Activated CD8-positive, alpha-beta memory T cell treated with anti-CD3 and anti-CD28 coated beads, Interleukin-2, amount 10 ng/mL, durations not matched to agents 7 days and 5 days (primary cell): Measurements from ENCODE around the gene METTL21C. TPM values are rescaled to one million over a fixed set of nuclear protein-coding genes. Genes with fewer than 3 reads are reported as not detected.

ENCODE experiments used
- ATAC-seq: fragments of 150-1000 bp; cut with Tn5 transposase; one replicate; pipeline ENCODE4 v1.10.0; 2021; ENCODE audit warnings: moderate library complexity
- CTCF ChIA-PET: fragments of 350-600 bp; sonication (Branson Sonifier 250); formaldehyde crosslinking; loops from one replicate; lab custom pipeline; 2021; ENCODE audit warnings: antibody characterized with exemption; lab: Charles Lee
- DNase-seq: peaks from one replicate; pipeline ENCODE4 v3.0.0-alpha.2; 2020
- H3K27ac Mint-ChIP-seq: one replicate; pipeline ENCODE4 v1.8.0; 2021; ENCODE audit warnings: mild to moderate bottlenecking, mixed read lengths
- H3K27me3 Mint-ChIP-seq: one replicate; pipeline ENCODE4 v1.8.0; 2021; ENCODE audit warnings: mixed read lengths
- H3K36me3 Mint-ChIP-seq: one replicate; pipeline ENCODE4 v1.8.0; 2021; ENCODE audit warnings: mild to moderate bottlenecking, mixed read lengths
- H3K4me1 Mint-ChIP-seq: one replicate; pipeline ENCODE4 v1.8.0; 2021; ENCODE audit warnings: mixed read lengths
- H3K4me3 Mint-ChIP-seq: one replicate; pipeline ENCODE4 v1.8.0; 2021; ENCODE audit warnings: mild to moderate bottlenecking, moderate library complexity, mixed read lengths
- H3K9me3 Mint-ChIP-seq: one replicate; pipeline ENCODE4 v1.8.0; 2022; ENCODE audit warnings: low read depth, mixed read lengths
- total RNA-seq, 2 experiments: library from RNA; stranded (reverse); gene quantifications; one replicate each; pipeline ENCODE4 v1.2.3, GENCODE V29; 2021

METTL21C gene
- total RNA-seq, 2 experiments from 2014 or later = not detected

GRCh38 chr13:102704238-102705058 lies 9.6 kb upstream of the METTL21C start:
- Mint-ChIP-seq H3K36me3 (no peaks in the 10 kb centered on the region), H3K4me3 (no peak overlapping the region), H3K9me3 (no peaks in the 10 kb centered on the region), H3K27me3 (peaks cover 22% of the 10 kb centered on the region), H3K4me1 (no peaks in the 10 kb centered on the region), H3K27ac (no peak overlapping the region)
- no peak for ATAC-seq
- DNase-seq = no peak
- CTCF ChIA-PET = interaction anchor here (1.1 kb wide), 1 partner anchor 12 kb away, joined by 4 read pairs; no protein-coding TSS in a partner anchor

- Mint-ChIP-seq H3K36me3 (no peaks in the 10 kb centered on the region), H3K4me1 (no peaks in the 10 kb centered on the region), H3K9me3 (no peaks in the 10 kb centered on the region), H3K4me3 (no peak overlapping the region), H3K27ac (no peak overlapping the region), H3K27me3 (peaks cover 20% of the 10 kb centered on the region)
- DNase-seq (no peak), ATAC-seq (no peak)
- CTCF ChIA-PET = interaction anchor here (1.1 kb wide), 1 partner anchor 12 kb away, joined by 4 read pairs; no protein-coding TSS in a partner anchor
Observed at GRCh38 chr13:102703726-102704035, 8.8 kb upstream of the METTL21C start.

GRCh38 chr13:102702965-102703725 lies 8.3 kb upstream of the METTL21C start:
- no peak overlapping the region for H3K4me3 Mint-ChIP-seq
- H3K27ac Mint-ChIP-seq = no peak overlapping the region
- H3K27me3 Mint-ChIP-seq = peaks cover 21% of the 10 kb centered on the region
- ATAC-seq (no peak), DNase-seq (no peak)
- CTCF ChIA-PET = interaction anchor here (1.1 kb wide), 1 partner anchor 11 kb away, joined by 4 read pairs; no protein-coding TSS in a partner anchor
- H3K4me1 Mint-ChIP-seq = no peaks in the 10 kb centered on the region
- no peaks in the 10 kb centered on the region for H3K36me3 Mint-ChIP-seq
- no peaks in the 10 kb centered on the region for H3K9me3 Mint-ChIP-seq

GRCh38 chr13:102701331-102701730 lies 6.5 kb upstream of the METTL21C start:
- peaks cover 17% of the 10 kb centered on the region for H3K27me3 Mint-ChIP-seq
- H3K9me3 Mint-ChIP-seq = no peaks in the 10 kb centered on the region
- no peaks in the 10 kb centered on the region for H3K4me1 Mint-ChIP-seq
- H3K4me3 Mint-ChIP-seq = no peak overlapping the region
- no peak for DNase-seq
- H3K36me3 Mint-ChIP-seq = no peaks in the 10 kb centered on the region
- H3K27ac Mint-ChIP-seq = no peak overlapping the region
- CTCF ChIA-PET = no interaction called here
- ATAC-seq = no peak

- Mint-ChIP-seq H3K27ac (no peak overlapping the region), H3K4me3 (no peak overlapping the region), H3K27me3 (peaks cover 19% of the 10 kb centered on the region), H3K36me3 (no peaks in the 10 kb centered on the region), H3K4me1 (no peaks in the 10 kb centered on the region), H3K9me3 (no peaks in the 10 kb centered on the region)
- CTCF ChIA-PET = no interaction called here
- no peak for DNase-seq
- ATAC-seq = no peak
Observed at GRCh38 chr13:102700088-102701031, 5.5 kb upstream of the METTL21C start.

- no peaks in the 10 kb centered on the region for H3K9me3 Mint-ChIP-seq
- ATAC-seq = no peak
- H3K4me1 Mint-ChIP-seq = no peaks in the 10 kb centered on the region
- DNase-seq = no peak
- CTCF ChIA-PET = no interaction called here
- H3K27me3 Mint-ChIP-seq = peaks cover 21% of the 10 kb centered on the region
- H3K36me3 Mint-ChIP-seq = no peaks in the 10 kb centered on the region
- H3K4me3 Mint-ChIP-seq = no peak overlapping the region
- no peak overlapping the region for H3K27ac Mint-ChIP-seq
Observed at GRCh38 chr13:102699504-102699903, 4.7 kb upstream of the METTL21C start.

- no peaks in the 10 kb centered on the region for H3K4me1 Mint-ChIP-seq
- no peaks in the 10 kb centered on the region for H3K9me3 Mint-ChIP-seq
- CTCF ChIA-PET = no interaction called here
- no peak for ATAC-seq
- peaks cover 23% of the 10 kb centered on the region for H3K27me3 Mint-ChIP-seq
- no peak for DNase-seq
- no peak overlapping the region for H3K27ac Mint-ChIP-seq
- no peak overlapping the region for H3K4me3 Mint-ChIP-seq
- no peaks in the 10 kb centered on the region for H3K36me3 Mint-ChIP-seq
Observed at GRCh38 chr13:102698649-102698980, 3.8 kb upstream of the METTL21C start.

- H3K27me3 Mint-ChIP-seq = peaks cover 26% of the 10 kb centered on the region
- no peak overlapping the region for H3K27ac Mint-ChIP-seq
- H3K9me3 Mint-ChIP-seq = no peaks in the 10 kb centered on the region
- DNase-seq (no peak), ATAC-seq (no peak)
- H3K36me3 Mint-ChIP-seq = no peaks in the 10 kb centered on the region
- H3K4me1 Mint-ChIP-seq = no peaks in the 10 kb centered on the region
- H3K4me3 Mint-ChIP-seq = no peak overlapping the region
- CTCF ChIA-PET = no interaction called here
Observed at GRCh38 chr13:102697929-102698648, 3.2 kb upstream of the METTL21C start.

GRCh38 chr13:102697264-102697663 lies 2.4 kb upstream of the METTL21C start:
- H3K4me3 Mint-ChIP-seq = no peak overlapping the region
- no peaks in the 10 kb centered on the region for H3K36me3 Mint-ChIP-seq
- no peak for ATAC-seq
- DNase-seq = no peak
- H3K27ac Mint-ChIP-seq = no peak overlapping the region
- peaks cover 31% of the 10 kb centered on the region for H3K27me3 Mint-ChIP-seq
- H3K9me3 Mint-ChIP-seq = no peaks in the 10 kb centered on the region
- CTCF ChIA-PET = no interaction called here
- H3K4me1 Mint-ChIP-seq = no peaks in the 10 kb centered on the region

GRCh38 chr13:102696465-102696864 lies 1.6 kb upstream of the METTL21C start:
- no peaks in the 10 kb centered on the region for H3K36me3 Mint-ChIP-seq
- CTCF ChIA-PET = no interaction called here

GRCh38 chr13:102693776-102694175 lies 1.1 kb downstream of the METTL21C start:
- DNase-seq = no peak
- CTCF ChIA-PET = no interaction called here
- H3K36me3 Mint-ChIP-seq = no peaks in the 10 kb centered on the region
- H3K27ac Mint-ChIP-seq = no peak overlapping the region
- H3K9me3 Mint-ChIP-seq = no peaks in the 10 kb centered on the region
- H3K27me3 Mint-ChIP-seq = peaks cover 40% of the 10 kb centered on the region
- ATAC-seq = no peak
- H3K4me1 Mint-ChIP-seq = no peaks in the 10 kb centered on the region
- no peak overlapping the region for H3K4me3 Mint-ChIP-seq

More at GRCh38 chr13:102696465-102696864, 1.6 kb upstream of the METTL21C start:
- H3K4me3 Mint-ChIP-seq = no peak overlapping the region
- H3K27me3 Mint-ChIP-seq = peaks cover 37% of the 10 kb centered on the region
- DNase-seq = no peak
- H3K4me1 Mint-ChIP-seq = no peaks in the 10 kb centered on the region
- H3K9me3 Mint-ChIP-seq = no peaks in the 10 kb centered on the region
- H3K27ac Mint-ChIP-seq = no peak overlapping the region
- ATAC-seq = no peak

- Mint-ChIP-seq H3K27ac (no peak overlapping the region), H3K36me3 (no peaks in the 10 kb centered on the region), H3K4me1 (no peaks in the 10 kb centered on the region), H3K27me3 (peaks cover 41% of the 10 kb centered on the region), H3K9me3 (no peaks in the 10 kb centered on the region), H3K4me3 (no peak overlapping the region)
- CTCF ChIA-PET = no interaction called here
- ATAC-seq = no peak
- no peak for DNase-seq
Observed at GRCh38 chr13:102693250-102693649, 1.6 kb downstream of the METTL21C start.

- H3K4me1 Mint-ChIP-seq = no peaks in the 10 kb centered on the region
- H3K36me3 Mint-ChIP-seq = no peaks in the 10 kb centered on the region
- no peak overlapping the region for H3K27ac Mint-ChIP-seq
- peaks cover 41% of the 10 kb centered on the region for H3K27me3 Mint-ChIP-seq
- no peak overlapping the region for H3K4me3 Mint-ChIP-seq
- no peaks in the 10 kb centered on the region for H3K9me3 Mint-ChIP-seq
- CTCF ChIA-PET = interaction anchor here (1.5 kb wide), 1 partner anchor 11 kb away, joined by 4 read pairs; no protein-coding TSS in a partner anchor
- ATAC-seq = no peak
- no peak for DNase-seq
Observed at GRCh38 chr13:102692491-102692826, 2.4 kb downstream of the METTL21C start.
